Measurements from ENCODE around the gene CATSPER3.

- TF ChIP-seq, protein P1, sequence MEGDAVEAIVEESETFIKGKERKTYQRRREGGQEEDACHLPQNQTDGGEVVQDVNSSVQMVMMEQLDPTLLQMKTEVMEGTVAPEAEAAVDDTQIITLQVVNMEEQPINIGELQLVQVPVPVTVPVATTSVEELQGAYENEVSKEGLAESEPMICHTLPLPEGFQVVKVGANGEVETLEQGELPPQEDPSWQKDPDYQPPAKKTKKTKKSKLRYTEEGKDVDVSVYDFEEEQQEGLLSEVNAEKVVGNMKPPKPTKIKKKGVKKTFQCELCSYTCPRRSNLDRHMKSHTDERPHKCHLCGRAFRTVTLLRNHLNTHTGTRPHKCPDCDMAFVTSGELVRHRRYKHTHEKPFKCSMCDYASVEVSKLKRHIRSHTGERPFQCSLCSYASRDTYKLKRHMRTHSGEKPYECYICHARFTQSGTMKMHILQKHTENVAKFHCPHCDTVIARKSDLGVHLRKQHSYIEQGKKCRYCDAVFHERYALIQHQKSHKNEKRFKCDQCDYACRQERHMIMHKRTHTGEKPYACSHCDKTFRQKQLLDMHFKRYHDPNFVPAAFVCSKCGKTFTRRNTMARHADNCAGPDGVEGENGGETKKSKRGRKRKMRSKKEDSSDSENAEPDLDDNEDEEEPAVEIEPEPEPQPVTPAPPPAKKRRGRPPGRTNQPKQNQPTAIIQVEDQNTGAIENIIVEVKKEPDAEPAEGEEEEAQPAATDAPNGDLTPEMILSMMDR (conservative IDR thresholded peaks at IDR 0.05) = no peak
- TF ChIP-seq EZH2 (IDR thresholded peaks at IDR 0.05; ENCODE audit: low read depth) = no peak
These were observed 72.3 kb downstream of the CATSPER3 start for GRCh38 chr5:135040034-135040332.

Measured in PC-9 (cell line).